Endothelial cell of umbilical vein (primary cell): ENCODE measurements around the gene DEXI.

Experiments used
- EZH2 ChIP-seq: IDR thresholded peaks from 2 replicates; pipeline ENCODE4 v1.6.1; 2012; ENCODE audit warnings: borderline replicate concordance, low read depth, mild to moderate bottlenecking, moderate library complexity, low read length, inconsistent platforms; ENCODE audit not compliant: severe bottlenecking
- FOS ChIP-seq: IDR thresholded peaks from 2 replicates; pipeline ENCODE4 v1.6.1; 2011; ENCODE audit warnings: mild to moderate bottlenecking, low read length, moderate library complexity, borderline replicate concordance; ENCODE audit not compliant: insufficient read depth
- POLR2A ChIP-seq: IDR thresholded peaks from 2 replicates; pipeline ENCODE4 v1.6.1; 2012; ENCODE audit warnings: low read depth, mild to moderate bottlenecking, control low read depth, low read length
- POLR2AphosphoS5 ChIP-seq: IDR thresholded peaks from 2 replicates; pipeline ENCODE4 v1.6.1; 2012; ENCODE audit warnings: low read depth, mild to moderate bottlenecking, control low read depth, low read length, moderate library complexity; ENCODE audit not compliant: insufficient read depth
- TF ChIP-seq, protein P1 (sequence below), 2 donors: IDR thresholded peaks; 1 replicate in 1 of 2; 2 replicates in 1 of 2; pipeline ENCODE4 v1.5.1; 2011; ENCODE audit warnings: low read length in 2 of 2, mild to moderate bottlenecking in 2 of 2, moderate library complexity in 2 of 2, control low read depth in 1 of 2, inconsistent platforms in 1 of 2, low read depth in 1 of 2; ENCODE audit not compliant: insufficient read depth in 1 of 2; ENCODE audit errors: extremely low read depth in 1 of 2

DNA sequence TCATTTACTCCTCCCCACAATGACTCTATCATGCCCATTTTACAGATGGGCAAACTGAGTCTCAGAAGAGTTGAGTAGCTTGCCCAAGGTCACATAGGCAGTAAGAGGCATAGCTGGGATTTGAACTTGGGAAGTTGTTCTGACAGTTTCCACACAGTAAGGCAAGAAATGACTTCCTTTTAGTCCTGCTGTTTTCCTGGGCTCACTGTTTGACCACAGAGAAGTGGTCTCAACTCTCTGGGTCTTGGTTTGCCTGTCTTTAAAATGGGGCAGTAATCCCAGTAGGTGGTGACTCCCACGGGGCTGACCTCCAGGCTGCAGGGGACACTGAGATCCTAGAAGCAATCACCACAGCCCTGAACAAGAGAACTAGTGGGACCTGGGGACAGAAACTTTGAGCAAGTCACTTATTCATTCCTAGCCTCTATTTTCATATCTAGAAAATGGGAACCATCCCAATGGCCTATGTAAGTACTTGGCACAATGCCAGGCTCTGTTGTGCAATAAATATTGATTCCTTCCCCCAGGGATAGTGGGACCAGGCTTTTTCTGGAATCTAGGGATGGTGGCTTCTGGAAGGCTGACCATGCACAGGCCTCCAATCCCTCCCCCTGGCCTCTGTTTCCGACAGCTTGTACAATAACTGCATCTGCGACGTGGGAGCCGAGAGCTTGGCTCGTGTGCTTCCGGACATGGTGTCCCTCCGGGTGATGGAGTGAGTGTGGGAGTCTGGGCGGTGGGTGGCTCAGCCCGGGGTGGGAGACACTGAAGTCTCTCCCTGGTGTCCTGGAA lies 20.5 kb downstream of the DEXI start:
- TF ChIP-seq FOS (no peak), EZH2 (no peak), POLR2AphosphoS5 (no peak), POLR2A (no peak)
- TF ChIP-seq, protein P1, sequence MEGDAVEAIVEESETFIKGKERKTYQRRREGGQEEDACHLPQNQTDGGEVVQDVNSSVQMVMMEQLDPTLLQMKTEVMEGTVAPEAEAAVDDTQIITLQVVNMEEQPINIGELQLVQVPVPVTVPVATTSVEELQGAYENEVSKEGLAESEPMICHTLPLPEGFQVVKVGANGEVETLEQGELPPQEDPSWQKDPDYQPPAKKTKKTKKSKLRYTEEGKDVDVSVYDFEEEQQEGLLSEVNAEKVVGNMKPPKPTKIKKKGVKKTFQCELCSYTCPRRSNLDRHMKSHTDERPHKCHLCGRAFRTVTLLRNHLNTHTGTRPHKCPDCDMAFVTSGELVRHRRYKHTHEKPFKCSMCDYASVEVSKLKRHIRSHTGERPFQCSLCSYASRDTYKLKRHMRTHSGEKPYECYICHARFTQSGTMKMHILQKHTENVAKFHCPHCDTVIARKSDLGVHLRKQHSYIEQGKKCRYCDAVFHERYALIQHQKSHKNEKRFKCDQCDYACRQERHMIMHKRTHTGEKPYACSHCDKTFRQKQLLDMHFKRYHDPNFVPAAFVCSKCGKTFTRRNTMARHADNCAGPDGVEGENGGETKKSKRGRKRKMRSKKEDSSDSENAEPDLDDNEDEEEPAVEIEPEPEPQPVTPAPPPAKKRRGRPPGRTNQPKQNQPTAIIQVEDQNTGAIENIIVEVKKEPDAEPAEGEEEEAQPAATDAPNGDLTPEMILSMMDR (IDR thresholded peaks at IDR 0.05; ENCODE audit: extremely low read depth in 1 of 2, insufficient read depth in 1 of 2, low read depth in 1 of 2, low read length in 2 of 2) = no peak
